ENCODE measurements around the gene KIN. TPM values are rescaled to one million over a fixed set of nuclear protein-coding genes. Genes with fewer than 3 reads are reported as not detected.

KIN gene
- total RNA-seq, 2 experiments from 2014 or later: 6.5 to 8.6 TPM

DNA sequence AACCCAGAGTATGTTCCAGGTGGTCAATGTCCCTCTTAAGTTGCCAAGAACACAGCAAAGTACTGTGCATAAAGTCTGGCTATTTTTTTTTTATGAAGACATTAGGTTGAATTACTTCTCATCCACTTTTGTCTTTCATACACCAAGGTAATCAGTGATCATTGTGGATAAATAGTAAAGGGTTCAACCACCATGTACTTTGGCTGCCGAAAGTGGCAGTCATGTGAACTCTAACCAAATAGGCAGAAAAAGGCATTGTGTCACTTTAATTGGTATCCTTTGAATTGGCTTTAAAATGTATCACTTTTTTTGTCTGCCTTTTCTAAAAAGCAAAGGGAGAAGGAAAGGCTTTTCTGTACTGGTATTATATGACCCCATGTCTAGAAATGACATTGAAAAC is 77.3 kb downstream of the KIN start:
- Histone ChIP-seq H3K4me1 (ENCODE audit: insufficient read depth, low read length) (no peaks in the 10 kb centered on the region), H3K9me3 (ENCODE audit: control insufficient read depth in 1 of 2, insufficient read depth in 1 of 2, low read length in 2 of 2) (no peaks in the 10 kb centered on the region), H3K27me3 (ENCODE audit: control insufficient read depth in 1 of 2, insufficient read depth in 2 of 2, low read length in 2 of 2) (peaks cover 2 to 6% of the 10 kb centered on the region in 2 experiments), H3K27ac (ENCODE audit: low read depth in 1 of 2, low read length in 2 of 2) (no peak overlapping the region), H3K36me3 (ENCODE audit: insufficient read depth, low read length) (no peaks in the 10 kb centered on the region), H3K4me3 (ENCODE audit: low read length) (no peak overlapping the region)
- DNase-seq (no peak), ATAC-seq (ENCODE audit: poor library complexity) (no peak)
- TF ChIP-seq, protein P1, sequence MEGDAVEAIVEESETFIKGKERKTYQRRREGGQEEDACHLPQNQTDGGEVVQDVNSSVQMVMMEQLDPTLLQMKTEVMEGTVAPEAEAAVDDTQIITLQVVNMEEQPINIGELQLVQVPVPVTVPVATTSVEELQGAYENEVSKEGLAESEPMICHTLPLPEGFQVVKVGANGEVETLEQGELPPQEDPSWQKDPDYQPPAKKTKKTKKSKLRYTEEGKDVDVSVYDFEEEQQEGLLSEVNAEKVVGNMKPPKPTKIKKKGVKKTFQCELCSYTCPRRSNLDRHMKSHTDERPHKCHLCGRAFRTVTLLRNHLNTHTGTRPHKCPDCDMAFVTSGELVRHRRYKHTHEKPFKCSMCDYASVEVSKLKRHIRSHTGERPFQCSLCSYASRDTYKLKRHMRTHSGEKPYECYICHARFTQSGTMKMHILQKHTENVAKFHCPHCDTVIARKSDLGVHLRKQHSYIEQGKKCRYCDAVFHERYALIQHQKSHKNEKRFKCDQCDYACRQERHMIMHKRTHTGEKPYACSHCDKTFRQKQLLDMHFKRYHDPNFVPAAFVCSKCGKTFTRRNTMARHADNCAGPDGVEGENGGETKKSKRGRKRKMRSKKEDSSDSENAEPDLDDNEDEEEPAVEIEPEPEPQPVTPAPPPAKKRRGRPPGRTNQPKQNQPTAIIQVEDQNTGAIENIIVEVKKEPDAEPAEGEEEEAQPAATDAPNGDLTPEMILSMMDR (IDR thresholded peaks at IDR 0.05): no peak
- Mint-ChIP-seq H3K4me1 (ENCODE audit: low read depth) (no peaks in the 10 kb centered on the region), H3K36me3 (ENCODE audit: low read depth) (no peaks in the 10 kb centered on the region), H3K9me3 (no peaks in the 10 kb centered on the region), H3K27me3 (peaks cover 28% of the 10 kb centered on the region), H3K27ac (no peak overlapping the region), H3K4me3 (no peak overlapping the region)
- POLR2A ChIA-PET: no interaction called here
- intact Hi-C loops (cut with DNase I, micrococcal nuclease): no loop called here
- CTCF ChIA-PET: no interaction called here

DNA sequence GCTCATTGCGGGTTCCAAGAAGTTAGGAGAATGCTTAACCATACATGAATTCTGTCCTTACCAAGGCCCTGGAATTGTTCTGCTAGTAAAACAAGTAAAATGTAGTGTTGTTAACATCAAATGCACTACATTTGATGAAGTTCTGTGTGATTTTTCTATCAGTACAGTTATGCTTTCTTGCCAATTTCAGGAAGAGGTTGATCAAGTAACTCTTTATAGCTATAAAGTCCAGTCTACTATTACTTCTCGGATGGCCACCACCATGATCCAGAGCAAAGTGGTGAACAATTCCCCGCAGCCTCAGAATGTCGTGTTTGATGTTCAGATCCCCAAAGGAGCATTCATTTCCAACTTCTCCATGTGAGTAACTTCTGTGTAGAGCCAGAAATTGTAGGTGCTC is 79.0 kb downstream of the KIN start:
- no peak overlapping the region for H3K4me3 Mint-ChIP-seq
- Histone ChIP-seq H3K4me3 (ENCODE audit: low read length) (no peak overlapping the region), H3K4me1 (ENCODE audit: insufficient read depth, low read length) (no peaks in the 10 kb centered on the region), H3K36me3 (ENCODE audit: insufficient read depth, low read length) (no peaks in the 10 kb centered on the region), H3K27me3 (ENCODE audit: control insufficient read depth in 1 of 2, insufficient read depth in 2 of 2, low read length in 2 of 2) (peaks cover 0 to 15% of the 10 kb centered on the region in 2 experiments), H3K9me3 (ENCODE audit: control insufficient read depth in 1 of 2, insufficient read depth in 1 of 2, low read length in 2 of 2) (no peaks in the 10 kb centered on the region), H3K27ac (ENCODE audit: low read depth in 1 of 2, low read length in 2 of 2) (no peak overlapping the region)
- H3K9me3 Mint-ChIP-seq: no peaks in the 10 kb centered on the region
- no peaks in the 10 kb centered on the region for H3K4me1 Mint-ChIP-seq (ENCODE audit: low read depth)
- ChIA-PET POLR2A (no interaction called here), CTCF (no interaction called here)
- no peak for DNase-seq
- H3K27me3 Mint-ChIP-seq: peaks cover 38% of the 10 kb centered on the region
- ATAC-seq (ENCODE audit: poor library complexity): no peak
- TF ChIP-seq, protein P1 (IDR thresholded peaks at IDR 0.05): no peak
- intact Hi-C loops (cut with DNase I, micrococcal nuclease): no loop called here
- no peaks in the 10 kb centered on the region for H3K36me3 Mint-ChIP-seq (ENCODE audit: low read depth)
- no peak overlapping the region for H3K27ac Mint-ChIP-seq

DNA sequence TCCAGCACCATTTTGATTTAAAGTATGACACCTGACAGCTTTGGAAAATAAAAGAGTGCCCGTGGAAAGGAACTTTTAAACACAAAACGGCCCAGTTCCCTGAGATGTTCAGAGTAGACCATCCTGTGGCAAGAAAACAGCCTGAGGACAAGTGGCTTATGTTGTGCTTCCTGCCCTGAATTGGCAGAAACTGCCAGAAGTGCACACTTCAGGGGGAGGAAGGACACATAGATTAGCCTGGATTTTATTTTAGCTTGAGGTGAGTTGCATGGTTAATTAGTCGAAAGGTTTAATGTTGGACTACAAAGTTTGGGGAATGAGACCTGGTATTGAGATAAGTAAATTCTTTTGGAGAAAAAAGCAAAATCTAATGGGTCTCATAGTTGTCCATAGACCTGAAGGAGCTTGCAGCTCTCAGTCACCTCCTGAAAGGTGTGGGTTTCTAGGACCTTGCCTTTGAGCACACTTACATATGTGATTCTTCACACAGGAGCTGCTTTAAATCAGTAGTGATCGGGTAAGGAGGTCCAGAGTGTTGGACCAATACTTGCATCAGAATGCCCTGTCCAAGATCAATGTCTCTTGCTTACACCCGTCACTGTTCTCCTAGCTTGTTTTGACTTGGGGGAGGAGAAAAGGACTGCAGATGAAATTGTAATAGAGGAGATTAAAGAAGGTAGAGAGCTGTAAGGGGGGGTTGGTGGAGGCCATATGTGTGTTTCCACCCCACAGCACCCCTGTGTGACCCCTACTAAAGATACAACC is 79.8 kb downstream of the KIN start:
- no peak overlapping the region for H3K27ac ChIP-seq (ENCODE audit: low read depth in 1 of 2, low read length in 2 of 2)
- no peaks in the 10 kb centered on the region for H3K4me1 Mint-ChIP-seq (ENCODE audit: low read depth)
- intact Hi-C loops (cut with DNase I, micrococcal nuclease): no loop called here
- no peaks in the 10 kb centered on the region for H3K36me3 ChIP-seq (ENCODE audit: insufficient read depth, low read length)
- peaks cover 0 to 23% of the 10 kb centered on the region in 2 experiments for H3K27me3 ChIP-seq (ENCODE audit: control insufficient read depth in 1 of 2, insufficient read depth in 2 of 2, low read length in 2 of 2)
- TF ChIP-seq, protein P1 (IDR thresholded peaks at IDR 0.05): no peak
- POLR2A ChIA-PET: no interaction called here
- H3K36me3 Mint-ChIP-seq (ENCODE audit: low read depth): no peaks in the 10 kb centered on the region
- ATAC-seq (ENCODE audit: poor library complexity): no peak
- H3K4me1 ChIP-seq (ENCODE audit: insufficient read depth, low read length): no peaks in the 10 kb centered on the region
- H3K9me3 ChIP-seq (ENCODE audit: control insufficient read depth in 1 of 2, insufficient read depth in 1 of 2, low read length in 2 of 2): no peaks in the 10 kb centered on the region
- no peak overlapping the region for H3K27ac Mint-ChIP-seq
- CTCF ChIA-PET: no interaction called here
- H3K27me3 Mint-ChIP-seq: peaks cover 43% of the 10 kb centered on the region
- no peaks in the 10 kb centered on the region for H3K9me3 Mint-ChIP-seq
- no peak for DNase-seq
- H3K4me3 Mint-ChIP-seq: no peak overlapping the region
- H3K4me3 ChIP-seq (ENCODE audit: low read length): no peak overlapping the region

All from CD4-positive, alpha-beta T cell (primary cell).